Measurements from ENCODE around the gene STC2.

DNA sequence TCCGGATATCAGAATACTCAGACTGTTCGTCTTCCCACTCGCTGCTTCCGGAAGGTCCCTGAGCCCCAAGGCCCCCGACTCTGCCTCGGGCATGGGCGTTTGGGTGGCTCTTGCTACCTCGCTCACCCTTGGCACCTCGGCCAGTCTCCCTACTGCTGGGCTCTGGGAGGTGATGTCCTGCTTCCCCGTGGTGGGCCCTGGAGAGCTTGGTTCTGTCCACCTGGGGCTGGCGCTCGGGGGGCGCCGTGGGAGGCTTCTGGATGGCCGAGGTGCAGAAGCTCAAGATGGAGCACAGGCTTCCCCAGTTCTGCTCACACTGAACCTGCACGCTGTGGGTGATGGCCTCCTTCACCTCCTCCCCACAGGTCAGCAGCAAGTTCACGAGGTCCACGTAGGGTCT is 10.4 kb downstream of the STC2 start:
- TF ChIP-seq EZH2phosphoT487 (IDR thresholded peaks at IDR 0.05; ENCODE audit: borderline replicate concordance, low read depth, low read length) = no peak
- TF ChIP-seq, protein P1, sequence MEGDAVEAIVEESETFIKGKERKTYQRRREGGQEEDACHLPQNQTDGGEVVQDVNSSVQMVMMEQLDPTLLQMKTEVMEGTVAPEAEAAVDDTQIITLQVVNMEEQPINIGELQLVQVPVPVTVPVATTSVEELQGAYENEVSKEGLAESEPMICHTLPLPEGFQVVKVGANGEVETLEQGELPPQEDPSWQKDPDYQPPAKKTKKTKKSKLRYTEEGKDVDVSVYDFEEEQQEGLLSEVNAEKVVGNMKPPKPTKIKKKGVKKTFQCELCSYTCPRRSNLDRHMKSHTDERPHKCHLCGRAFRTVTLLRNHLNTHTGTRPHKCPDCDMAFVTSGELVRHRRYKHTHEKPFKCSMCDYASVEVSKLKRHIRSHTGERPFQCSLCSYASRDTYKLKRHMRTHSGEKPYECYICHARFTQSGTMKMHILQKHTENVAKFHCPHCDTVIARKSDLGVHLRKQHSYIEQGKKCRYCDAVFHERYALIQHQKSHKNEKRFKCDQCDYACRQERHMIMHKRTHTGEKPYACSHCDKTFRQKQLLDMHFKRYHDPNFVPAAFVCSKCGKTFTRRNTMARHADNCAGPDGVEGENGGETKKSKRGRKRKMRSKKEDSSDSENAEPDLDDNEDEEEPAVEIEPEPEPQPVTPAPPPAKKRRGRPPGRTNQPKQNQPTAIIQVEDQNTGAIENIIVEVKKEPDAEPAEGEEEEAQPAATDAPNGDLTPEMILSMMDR (conservative IDR thresholded peaks at IDR 0.05; ENCODE audit: low read length) = no peak
